Measurements from ENCODE around the gene DGAT2.
"Not testable (repeated sequence)": the region's sequence is repeated elsewhere in the genome, so short reads cannot be mapped to it uniquely, and the experiment has no call there.

Gene DGAT2, protein sequence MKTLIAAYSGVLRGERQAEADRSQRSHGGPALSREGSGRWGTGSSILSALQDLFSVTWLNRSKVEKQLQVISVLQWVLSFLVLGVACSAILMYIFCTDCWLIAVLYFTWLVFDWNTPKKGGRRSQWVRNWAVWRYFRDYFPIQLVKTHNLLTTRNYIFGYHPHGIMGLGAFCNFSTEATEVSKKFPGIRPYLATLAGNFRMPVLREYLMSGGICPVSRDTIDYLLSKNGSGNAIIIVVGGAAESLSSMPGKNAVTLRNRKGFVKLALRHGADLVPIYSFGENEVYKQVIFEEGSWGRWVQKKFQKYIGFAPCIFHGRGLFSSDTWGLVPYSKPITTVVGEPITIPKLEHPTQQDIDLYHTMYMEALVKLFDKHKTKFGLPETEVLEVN

DNA sequence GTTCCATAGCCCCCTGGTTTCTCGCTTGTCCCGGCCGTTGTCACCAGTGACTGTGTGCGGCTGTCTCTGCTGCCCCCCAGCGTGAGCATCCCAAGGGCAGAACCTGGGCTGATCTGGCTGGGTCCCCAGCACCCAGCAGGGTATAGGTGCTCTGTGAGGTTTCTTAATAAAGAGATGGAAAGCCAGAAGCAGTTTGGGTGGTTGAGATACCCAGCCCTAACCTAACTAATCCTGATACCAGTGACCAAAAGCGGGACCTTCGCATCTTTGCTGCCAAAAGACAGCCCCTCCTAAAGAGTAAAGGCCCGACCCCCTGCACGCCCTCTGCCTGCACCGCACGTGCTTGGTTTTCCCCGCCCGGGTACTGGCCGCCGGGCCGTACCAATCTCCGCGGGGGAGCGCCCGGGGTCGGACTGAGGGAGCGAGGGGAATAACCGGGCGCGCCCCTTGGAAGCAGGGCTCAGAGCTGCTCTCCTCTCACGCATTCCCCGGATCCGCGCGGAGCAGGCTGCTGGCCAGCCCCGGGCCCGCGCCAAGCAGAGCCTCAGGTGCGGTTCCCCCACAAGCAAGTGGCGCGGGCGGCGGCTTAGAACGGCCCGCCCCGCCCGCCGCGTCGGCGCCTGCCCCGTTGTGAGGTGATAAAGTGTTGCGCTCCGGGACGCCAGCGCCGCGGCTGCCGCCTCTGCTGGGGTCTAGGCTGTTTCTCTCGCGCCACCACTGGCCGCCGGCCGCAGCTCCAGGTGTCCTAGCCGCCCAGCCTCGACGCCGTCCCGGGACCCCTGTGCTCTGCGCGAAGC lies at the start of gene DGAT2:
DGAT2 (plus strand) TSS at position 667 of the 797 bp plus-strand sequence. CDS start 214 bp downstream, outside the sequence.
- DNase-seq: peak; percentile 74

DNA sequence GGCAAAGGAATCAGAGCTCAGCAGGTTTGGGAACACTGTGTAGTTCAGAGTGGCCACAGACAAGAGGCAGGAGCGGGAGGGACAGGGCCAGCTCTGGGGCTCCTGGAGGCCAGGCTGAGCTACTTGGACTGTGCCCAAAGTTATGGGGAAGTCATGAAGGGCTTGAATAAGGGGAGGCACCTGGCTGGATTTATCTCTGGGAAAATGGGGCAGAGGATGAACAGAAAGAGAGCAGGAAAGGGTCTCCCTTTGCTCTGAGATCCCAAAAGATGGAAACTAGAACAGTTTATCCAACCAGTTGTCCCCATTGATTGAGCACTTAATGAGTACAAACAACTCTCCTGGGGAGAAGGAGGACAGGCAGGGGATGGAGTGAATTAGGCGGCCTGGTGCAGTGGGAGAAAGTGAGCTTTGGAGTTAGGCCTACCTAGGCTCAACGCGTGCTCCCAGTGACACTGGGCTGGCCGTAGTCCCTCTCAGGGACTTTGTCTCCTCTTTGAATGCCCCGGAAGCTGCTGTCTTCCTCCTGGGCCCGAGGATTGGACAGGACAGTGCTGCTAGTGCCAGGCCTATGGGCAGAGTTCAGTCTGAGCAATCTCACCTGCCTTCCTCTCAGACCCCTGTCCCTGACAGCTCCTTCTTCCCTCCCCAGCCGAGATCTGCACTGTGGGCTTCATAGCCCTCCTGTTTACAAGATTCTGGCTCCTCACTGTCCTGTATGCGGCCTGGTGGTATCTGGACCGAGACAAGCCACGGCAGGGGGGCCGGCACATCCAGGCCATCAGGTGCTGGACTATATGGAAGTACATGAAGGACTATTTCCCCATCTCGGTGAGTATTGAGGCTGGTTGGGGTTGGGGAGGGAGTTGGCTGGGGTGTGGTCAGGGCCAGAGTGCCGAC lies 49.0 kb upstream of the DGAT2 start:
- no peak for DNase-seq

DNA sequence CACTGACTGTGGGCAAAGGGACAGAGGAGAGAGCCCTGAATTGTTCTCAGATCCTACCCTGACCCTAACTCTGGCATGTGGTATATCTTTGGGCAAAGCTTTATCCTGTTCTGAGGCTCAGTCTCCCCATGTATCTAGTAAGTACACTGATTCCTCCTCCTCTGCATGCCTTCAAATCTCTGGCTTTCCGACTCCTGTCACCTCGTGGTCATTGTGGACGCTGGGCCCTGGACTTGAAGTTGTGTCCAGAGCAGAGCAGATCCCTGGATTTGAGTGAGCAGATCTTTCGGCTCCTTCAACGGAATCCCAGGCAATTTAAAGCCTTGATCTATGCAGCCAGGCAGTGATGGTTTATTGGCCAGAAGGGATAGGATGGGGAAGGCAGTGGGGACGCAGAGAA lies 47.9 kb upstream of the DGAT2 start:
- DNase-seq: no peak

DNA sequence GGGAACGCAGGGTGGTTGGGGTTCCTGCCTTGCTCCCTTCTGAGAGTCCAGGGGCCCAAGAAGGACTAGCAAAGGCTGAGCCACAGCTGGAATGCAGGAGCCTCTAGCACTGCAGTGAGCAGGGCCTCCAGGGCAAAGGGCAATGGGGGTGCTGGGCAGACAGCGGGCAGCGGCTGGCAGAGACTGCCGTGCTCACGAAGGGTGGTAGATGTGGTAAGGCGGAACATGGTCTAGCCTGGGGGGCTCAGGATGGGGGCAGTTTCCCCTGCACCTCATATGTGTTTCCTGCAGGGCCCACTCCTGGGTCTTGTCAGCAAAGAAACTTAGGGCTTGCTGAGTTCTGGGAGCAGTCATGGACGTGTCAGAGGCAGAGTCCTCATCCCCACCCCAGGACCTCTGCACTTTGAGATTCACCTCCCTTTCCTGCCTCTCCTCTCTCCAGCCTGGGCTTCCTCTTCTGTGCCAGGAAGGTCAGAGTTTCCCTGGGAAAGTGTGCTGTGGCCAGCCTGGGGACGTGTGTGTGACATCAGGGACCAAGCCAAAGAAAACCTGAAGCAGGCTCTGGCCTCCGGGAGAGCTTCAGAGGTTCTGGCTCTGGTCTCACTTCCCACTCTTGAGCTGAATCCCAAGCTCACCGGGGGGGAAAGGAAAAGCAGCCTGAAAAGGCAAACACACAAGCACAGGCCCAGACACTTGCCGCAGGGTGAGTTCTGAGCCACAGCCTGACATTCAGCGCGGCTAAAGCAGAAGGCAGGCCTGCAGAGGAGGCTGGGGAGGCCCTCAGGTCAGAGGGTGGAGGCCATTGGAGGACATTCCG lies 46.5 kb upstream of the DGAT2 start:
- no peak for DNase-seq

DNA sequence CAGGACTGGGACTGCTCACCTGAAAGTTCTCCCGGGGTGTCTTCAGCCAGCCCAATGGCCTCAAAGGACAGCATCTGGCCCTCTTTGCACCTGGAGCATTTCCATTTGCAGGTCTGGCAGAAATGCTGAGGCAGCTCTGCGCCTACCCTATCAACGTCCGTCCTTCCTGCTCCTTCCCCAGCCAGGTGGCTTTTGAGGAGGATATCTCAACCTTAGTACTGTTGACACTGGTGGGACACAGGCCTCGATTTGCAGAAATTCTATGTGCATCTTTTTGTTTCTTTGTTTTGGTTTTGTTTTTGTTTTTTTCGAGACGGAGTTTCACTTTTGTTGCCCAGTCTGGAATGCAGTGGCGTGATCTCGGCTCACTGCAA lies 45.9 kb upstream of the DGAT2 start:
- no peak for DNase-seq

DNA sequence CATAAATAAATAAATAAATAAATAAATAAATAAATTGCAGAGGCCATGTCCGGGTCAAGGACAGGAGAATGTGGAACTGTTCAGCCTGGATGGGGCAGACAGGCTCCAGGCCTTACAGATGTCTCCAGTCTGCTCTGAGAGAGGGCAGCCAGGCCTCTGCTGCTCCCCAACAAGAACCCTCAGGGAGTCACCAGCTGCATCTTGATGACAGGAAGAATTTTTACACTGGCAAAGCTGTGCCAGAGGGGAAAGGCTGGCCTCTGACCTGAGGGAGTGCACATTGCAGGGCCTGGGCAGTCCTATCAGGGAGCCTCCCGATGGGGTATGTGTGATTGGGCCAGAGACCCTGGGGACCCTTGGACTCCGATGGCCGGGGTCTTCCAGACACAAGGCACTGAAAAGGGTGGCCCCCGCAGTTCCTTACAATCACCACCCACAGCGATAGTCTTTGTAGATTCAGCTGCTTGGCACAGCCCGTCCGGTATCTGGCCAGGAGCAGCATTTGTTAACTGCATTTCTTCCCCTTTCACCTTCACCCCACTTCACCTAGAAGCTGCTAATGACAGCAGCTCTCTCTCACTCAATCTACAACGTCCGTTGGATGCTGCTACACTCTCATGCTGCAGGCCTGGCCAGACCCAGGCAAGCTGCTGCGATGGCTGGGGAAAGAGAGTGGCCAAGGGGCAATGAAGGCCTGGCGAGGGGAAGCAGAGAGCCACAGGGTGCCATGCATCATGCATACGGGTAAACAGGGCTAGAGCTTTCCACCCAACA lies 42.8 kb upstream of the DGAT2 start:
- no peak for DNase-seq

DNA sequence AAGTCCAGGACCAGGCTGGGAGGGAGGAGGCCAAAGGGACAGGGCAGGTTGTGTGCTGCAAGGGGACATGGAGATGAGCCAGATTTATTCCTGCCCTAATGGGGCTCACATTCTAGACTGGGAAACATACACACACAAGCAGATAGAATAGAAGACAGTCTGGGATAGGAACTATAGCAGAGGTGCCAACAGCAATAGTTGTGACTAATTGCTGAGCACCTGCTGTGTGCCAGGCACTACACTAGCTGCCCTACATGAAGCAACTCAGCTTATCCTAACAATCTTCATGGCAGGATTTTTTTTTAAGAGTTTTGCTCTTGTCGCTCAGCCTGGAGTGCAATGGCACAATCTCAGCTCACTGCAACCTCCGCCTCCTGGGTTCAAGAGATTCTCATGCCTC lies 39.6 kb upstream of the DGAT2 start:
- DNase-seq: no peak

DNA sequence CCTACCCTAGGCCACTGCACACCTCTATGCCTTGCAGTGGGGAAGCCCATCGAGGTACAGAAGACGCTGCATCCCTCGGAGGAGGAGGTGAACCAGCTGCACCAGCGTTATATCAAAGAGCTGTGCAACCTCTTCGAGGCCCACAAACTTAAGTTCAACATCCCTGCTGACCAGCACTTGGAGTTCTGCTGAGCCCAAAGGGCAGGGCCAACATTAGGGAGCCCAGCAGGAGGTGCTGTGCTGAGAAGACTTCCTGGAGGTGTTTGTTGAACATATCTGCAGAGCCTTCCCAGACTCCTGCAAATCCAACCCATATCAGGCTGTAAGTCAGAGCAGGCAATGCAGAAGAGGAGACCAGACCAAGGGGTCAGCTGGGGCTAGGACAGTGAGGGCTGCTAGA lies 37.5 kb upstream of the DGAT2 start:
- no peak for DNase-seq

DNA sequence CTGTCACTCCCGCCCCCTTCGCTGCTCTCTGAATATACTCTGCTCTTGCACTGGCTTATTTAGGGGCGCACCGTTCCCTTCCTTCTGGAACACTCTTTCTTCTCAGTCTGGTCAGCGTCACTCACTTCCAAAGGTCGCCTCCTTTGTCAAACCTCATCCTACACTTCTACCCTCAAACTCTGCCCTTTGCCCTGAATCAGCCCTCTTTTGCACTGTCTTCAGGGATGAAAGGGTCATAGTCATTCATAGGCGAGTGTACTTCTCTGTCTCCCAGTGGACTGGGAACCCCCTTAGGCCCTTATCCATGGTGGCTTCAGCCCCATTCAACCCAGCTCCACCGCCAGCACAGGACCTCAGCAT lies 35.5 kb upstream of the DGAT2 start:
- DNase-seq: no peak

DNA sequence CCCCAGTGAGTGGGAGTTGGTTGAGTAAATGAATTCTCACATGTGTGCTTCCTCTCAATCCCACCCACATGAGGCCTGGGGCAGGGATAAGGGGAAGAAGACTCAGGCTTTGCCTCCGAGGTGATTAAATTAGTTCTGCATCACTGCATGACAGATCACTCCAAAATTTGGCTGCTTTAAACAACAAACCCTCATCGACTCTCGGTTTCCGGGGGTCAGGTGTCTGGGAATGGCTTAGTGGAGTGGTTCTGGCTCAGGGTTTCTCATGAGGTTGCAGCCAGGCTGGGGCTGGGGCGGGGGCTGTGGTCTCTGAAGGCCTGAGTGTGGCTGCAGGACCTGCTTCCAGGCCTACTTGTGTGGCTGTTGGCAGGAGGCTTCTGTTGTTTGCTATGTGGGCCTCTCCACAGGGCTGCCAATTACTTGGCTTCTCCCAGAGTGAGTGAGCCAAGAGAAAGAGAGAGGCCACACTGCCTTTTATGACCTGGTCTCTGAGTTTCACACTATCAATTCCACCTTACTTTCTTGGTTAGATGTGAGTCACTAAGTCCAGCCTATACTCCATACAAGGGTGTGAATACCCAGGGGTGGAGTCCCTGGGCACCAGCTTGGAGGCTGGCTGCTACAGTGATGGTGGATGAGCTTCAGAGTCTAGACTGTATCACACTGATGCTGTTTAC lies 35.0 kb upstream of the DGAT2 start:
- DNase-seq: peak; percentile 85

DNA sequence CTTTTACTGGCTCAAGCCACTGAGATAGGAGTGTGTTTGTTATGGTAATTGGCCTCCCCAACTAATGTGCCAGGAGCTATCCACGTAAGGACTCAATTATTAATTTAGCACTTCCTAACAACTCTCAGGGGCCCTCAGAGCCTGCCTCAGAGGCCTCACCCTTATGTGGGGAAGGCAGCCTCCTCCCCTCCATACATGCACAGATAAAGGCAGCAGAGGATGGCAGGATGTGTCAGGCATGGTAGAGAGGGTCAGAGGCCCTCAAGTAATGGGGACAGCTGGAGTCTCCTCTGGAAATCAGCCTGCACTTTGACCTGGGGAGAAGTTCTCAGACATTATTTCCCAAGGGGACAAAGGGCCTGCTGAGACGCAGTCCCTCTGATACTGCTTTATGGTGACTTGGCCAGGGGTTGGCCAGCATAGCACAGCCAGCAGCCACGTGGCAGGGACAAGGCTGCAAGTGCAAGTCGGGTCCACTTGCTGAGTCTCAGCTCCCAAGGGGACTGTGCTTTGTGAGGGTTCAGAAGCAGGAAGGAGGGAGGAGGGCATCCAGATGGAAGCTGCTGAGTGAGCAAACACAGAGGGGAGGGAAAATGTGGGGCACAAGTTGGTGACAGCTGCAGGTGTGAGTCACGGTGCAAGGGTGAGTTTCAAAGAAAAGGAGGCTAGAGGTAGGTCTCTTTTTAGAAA lies 33.9 kb upstream of the DGAT2 start:
- no peak for DNase-seq

DNA sequence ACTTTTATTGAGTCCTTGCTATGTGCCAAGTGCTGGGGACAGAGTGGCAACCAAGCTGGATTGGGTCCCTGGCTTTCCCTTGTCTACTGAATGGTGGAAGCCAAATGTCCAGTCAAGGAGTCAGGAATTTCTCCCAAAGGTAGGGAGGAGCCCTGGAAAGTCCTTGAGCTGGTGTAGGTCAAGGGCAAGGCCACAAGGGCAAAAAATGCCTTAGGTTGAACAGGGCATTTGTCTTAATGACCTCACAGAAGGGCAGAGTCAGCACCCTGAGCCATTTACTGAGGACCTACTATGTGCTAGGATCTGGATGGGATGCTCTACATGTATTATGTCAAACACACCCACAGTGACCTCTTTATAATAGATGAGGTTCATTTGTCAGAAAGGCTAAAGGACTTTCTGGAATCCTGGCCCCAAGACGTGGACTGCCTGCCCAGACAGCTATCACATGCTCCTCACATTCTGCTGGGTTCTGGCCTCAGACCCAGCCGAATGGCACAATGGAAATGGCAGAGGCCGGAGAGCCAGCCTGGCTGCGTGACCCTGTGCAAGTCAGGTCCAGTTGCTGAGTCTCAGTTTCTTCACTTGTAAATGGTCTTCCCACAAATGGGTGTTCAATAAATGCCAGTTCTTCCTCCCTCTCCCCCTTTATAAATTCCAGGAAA lies 33.3 kb upstream of the DGAT2 start:
- no peak for DNase-seq

DNA sequence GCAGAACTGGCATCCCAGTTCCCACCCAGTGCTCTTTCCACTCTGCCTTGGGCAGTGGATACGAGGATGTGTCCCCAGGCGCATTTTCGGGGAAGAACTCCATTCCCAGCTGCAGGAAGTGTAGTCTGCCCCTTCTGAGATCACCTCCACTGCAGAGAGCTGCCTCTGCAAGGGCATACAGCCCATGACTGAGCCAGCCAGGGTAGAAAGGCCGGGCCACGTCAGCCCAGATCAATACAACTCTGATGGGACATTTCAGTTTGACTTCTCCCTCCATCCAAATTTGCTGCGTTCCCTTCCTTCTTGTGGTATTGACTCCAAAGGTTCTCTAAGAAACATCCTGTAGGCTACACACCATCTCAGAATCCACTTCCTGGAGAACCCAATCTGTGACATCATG lies 31.3 kb upstream of the DGAT2 start:
- no peak for DNase-seq

DNA sequence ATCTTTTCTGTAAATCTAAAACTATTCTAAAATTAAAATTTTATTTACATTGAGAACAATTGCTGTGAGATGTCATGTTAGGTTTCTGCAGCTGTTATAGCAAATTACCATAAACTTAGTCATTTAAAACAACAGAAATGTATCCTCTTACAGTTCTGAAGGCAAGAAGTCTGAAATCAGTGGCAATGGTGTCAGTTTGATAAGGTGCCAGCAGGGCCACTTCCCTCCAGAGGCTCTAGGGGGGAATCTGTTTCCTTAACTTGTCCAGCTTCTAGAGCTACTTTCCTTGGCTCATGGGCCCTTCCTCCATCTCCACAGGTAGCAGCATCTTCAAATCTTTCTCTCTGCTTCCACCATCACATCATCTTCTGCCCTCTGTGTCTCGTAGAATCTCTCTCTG lies 27.9 kb upstream of the DGAT2 start:
- no peak for DNase-seq

DNA sequence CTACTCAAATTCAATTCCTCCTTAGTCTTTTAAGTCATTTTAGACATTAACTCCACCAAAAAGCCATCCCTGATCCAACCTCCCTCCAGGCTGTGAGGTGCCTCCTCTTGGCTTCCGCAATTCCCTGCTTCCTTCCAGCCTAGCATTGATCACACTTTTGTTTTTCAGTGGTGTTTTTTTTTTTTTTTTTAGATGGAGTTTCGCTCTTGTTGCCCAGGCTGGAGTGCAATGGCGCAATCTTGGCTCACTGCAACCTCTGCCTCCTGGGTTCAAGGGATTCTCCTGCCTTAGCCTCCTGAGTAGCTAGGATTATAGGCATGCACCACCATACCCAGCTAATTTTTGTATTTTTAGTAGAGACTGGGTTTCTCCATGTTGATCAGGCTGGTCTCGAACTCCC lies 25.4 kb upstream of the DGAT2 start:
- DNase-seq: not testable (repeated sequence)

DNA sequence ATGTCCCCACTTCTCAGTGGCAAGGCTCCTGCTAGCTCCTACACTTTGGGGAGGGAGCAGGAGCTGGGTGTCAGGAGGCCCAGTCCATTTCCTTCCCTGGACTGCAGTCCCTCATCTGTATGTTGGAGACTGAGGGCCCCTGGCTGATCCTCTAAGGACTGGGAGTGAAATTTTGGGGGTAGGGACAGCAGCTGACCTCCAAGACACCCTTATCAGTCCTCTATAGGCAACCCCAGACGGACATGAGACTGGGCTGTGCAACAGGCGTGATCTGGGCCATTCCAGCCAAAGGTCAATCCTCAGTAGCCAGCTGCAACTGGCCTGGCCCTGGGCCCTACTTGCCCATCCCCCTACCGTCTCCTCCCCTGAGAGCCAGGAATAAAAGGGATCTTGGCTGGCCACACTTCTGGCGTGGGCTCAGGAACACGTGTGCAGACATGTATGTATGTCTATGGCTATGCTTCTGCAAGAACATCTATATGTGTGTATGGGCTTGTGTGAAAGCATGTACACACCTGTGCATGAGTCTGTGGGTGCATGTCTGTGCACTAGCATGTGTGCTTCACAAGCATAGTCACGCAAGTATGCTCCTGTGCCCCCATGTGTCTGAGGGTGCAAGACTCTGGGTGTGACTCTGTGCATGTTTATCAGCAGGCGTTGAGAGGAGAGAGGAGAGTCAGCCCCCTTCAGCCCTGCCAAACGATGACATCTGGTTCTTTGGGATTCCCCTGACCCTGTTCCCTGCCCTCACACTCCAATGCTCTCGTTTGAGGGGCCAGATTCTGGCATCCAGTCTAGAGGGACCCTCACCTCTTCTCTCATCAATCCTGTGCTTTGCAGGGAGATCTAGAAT lies 24.6 kb upstream of the DGAT2 start:
- no peak for DNase-seq

DNA sequence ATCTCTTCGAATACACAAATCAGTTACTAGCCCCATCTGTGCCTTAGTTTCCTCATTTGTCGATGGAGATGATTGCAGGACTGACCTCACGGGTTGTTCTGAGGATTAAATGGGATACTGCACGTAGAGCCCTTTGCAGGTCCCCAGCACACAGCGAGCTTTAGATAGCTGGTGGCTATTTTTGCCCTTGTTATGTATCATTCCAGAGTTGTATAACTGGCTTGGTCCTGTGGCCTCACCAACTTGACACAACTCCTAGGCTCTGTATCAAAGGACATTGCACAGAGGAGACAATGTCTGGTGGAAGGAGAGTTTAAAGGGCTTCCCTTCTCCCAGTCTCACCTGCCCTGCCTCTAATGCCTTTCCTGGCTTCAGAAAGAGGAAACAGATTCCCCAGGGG lies 22.8 kb upstream of the DGAT2 start:
- no peak for DNase-seq

DNA sequence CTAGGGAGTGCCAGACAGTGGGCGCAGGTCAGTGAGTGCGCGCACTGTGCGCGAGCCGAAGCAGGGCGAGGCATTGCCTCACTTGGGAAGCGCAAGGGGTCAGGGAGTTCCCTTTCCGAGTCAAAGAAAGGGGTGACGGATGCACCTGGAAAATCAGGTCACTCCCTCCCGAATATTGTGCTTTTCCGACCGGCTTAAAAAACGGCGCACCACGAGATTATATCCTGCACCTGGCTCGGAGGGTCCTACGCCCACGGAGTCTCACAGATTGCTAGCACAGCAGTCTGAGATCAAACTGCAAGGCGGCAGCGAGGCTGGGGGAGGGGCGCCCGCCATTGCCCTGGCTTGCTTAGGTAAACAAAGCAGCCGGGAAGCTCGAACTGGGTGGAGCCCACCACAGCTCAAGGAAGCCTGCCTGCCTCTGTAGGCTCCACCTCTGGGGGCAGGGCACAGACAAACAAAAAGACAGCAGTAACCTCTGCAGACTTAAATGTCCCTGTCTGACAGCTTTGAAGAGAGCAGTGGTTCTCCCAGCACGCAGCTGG lies 19.8 kb upstream of the DGAT2 start:
- not testable (repeated sequence) for DNase-seq

DNA sequence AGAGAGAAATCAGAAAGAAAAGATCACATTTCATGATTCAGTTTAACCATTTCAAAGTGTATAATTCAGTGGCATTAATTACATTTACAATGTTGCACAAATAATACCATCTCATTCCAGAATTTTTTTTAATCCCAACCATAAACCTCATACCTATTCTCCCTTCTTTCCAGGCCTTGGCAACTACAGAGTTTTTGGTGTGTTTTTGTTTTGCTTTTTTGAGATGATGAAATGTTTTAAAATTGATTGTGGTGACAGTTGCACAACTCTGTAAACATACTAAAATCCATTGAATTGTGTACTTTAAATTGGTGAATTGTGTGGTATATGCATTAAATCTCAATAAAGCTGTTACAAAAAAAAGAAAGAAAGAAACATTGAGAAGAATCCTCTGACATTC lies 13.6 kb upstream of the DGAT2 start:
- not testable (repeated sequence) for DNase-seq
